Activated effector memory CD4-positive, alpha-beta T cell treated with Interleukin-2 at 50 U/mL for 16 hours (primary cell): Measurements from ENCODE around the gene MAPK8IP3.

ENCODE experiments used
- DNase-seq: peaks from one replicate; pipeline ENCODE4 v3.0.0-alpha.2; 2020

MAPK8IP3 gene

GRCh38 chr16:1764971-1765370, 59.0 kb downstream of the MAPK8IP3 start:
- DNase-seq, result no peak

GRCh38 chr16:1765826-1766225, 59.8 kb downstream of the MAPK8IP3 start:
- no peak for DNase-seq

DNA sequence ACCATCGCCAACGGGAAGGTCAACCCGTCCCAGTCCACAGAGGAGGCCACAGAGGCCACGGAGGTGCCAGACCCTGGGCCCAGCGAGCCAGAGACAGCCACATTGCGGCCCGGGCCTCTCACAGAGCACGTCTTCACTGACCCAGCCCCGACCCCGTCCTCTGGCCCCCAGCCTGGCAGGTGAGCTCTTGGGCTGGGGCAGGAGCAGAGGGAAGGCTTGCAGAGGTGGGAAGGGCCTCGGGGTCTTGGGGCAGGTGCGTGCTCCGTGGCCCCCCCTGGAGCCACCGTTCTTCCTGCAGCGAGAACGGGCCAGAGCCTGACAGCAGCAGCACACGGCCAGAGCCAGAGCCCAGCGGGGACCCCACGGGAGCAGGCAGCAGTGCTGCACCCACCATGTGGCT, 60.2 kb downstream of the MAPK8IP3 start:
- no peak for DNase-seq

DNA sequence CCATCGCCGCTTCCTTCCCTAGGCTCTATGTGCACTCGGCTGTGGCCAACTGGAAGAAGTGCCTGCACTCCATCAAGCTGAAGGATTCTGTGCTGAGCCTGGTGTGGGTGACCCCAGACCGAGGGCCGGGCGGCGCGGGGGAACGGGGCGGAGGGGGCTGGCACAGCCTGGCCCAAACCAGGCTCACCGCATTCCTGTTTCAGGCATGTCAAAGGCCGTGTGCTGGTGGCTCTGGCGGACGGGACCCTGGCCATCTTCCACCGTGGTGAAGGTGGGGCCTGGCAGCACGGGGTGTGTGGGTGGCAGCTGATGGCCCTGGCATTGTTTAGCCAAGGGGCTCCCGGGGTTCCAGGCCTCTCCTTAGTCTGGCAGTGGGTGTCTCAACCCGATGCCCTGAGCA, 60.7 kb downstream of the MAPK8IP3 start:
- no peak for DNase-seq

DNA sequence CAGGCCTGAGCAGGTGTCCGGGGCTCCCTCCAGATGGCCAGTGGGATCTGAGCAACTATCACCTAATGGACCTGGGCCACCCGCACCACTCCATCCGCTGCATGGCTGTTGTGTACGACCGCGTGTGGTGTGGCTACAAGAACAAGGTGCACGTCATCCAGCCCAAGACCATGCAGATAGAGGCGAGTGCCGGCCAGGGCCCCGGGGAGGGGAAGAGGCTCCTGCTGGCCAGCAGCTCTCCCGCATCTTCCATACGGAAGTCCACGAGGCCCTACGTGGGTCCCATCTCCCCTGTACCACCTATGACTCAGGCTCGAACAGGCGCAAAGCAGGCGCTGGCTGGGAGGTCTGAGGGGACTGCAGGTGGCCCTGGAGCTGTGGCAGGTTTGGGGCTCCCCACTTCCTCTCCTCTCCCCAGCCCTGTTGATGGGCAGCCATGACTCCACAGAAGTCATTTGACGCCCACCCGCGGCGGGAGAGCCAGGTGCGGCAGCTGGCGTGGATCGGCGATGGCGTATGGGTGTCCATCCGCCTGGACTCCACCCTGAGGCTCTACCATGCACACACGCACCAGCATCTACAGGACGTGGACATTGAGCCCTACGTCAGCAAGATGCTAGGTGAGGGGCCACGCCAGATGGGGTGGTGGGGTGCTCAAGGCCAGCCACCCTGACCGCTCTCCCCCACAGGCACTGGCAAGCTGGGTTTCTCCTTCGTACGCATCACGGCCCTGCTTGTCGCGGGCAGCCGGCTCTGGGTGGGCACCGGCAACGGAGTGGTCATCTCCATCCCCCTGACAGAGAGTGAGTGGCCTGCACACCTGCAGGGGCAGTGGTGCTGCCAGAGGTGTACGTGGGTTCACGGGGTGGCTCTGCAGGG, 61.4 kb downstream of the MAPK8IP3 start:
- DNase-seq, result no peak

DNA sequence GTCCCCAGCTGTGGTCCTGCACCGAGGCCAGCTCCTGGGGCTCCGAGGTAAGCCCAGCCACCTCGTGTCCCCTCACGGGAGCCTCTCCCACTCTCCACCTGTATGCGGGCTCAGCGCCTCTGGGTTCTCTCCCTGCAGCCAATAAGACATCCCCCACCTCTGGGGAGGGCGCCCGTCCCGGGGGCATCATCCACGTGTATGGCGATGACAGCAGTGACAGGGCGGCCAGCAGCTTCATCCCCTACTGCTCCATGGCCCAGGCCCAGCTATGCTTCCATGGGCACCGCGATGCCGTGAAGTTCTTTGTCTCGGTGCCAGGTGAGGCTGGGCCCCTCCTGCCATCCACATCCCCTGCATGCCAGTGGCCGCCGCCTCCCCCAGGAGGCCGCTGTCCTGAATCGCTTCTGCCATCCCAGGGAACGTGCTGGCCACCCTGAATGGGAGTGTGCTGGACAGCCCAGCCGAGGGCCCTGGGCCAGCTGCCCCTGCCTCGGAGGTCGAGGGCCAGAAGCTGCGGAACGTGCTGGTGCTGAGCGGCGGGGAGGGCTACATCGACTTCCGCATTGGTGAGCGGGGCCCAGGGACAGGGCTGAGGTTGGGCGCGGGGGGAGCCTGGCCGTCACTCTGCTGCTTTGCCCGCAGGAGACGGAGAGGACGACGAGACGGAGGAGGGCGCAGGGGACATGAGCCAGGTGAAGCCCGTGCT, 62.2 kb downstream of the MAPK8IP3 start:
- no peak for DNase-seq

GRCh38 chr16:1768767-1769401, 62.9 kb downstream of the MAPK8IP3 start:
- DNase-seq, result no peak

DNA sequence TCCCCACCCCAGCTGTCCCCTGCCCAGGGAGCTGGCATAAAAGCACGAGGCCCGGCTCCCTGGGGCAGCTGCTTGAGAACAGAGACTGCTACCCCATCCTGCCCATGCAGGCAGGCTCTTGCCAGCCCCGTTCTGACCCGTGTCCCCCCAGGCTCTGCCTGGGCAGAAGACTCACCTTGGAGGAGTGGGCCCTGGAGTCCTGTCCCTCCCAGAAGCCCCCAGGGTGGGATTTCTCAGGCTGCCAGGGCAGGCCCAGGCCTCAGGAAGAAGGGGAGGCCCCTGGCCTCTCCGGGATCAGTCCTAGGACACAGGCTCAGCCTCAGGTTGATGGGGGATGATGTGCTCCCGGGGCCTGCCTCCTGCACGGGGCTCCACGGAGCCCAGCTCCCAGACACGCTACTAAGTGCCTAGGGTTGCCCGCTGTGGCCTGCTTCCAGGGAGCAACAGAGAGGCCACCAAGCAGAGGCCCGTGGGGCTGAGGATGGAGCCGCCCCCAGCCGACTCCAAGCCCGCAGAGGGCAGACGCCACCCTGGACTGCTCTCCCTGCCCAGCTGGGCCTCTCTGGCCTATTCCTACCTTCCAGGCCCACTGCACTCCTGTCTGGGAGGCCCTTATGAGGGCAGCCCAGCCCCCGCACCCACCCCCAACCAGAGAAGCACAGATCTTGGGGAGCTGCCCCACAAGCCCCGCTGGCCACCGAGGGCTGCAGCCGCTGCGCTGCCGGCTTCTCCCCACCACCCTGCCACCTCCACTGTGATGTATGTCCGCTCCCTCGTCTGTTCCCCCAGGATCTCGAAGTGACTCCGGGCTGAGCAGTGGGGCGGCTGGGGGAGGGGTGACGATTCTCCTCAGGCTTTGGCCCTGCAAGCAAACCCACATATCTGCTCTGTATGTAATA, 63.7 kb downstream of the MAPK8IP3 start:
- no peak for DNase-seq

- DNase-seq, result peak; percentile 37
Observed at GRCh38 chr16:1770328-1771187, 64.6 kb downstream of the MAPK8IP3 start.

DNA sequence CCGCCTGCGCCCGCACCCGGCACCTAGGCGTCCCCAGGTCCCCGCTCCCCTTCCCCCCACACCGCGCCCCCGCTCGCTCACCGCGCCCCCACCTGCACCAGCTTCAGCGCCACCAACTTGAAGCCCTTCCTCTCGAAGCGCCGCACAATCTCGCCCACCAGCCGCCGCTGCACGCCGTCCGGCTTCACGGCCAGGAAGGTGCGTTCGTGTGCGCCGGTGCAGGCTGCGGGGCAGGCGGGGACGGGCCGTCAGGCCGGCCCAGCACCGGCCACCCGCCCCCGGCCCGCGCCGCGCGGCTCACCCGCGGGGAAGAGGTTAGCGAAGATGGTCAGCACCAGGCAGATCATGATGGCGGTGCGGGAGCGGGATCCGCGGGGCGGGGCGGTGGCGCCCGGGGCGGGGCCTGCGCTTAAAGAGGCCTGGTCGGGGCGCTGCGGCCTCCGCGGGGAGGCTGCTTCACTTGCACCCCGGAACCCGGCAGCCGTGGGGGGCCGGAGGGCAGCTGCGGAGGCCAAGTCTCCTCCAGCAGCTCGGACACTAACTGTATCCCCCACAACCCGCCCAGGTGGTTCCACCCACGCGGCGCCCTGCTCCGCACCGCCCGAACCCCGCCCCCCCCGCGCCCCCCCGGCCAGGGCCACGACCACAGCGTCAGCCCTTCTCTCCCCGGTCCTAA, 65.3 kb downstream of the MAPK8IP3 start, which contains the start of gene NME3:
Gene NME3, minus strand, starts transcription at position 356 of the 676 bp plus-strand sequence. Its CDS starts 9 bp downstream, at position 347.
- DNase-seq, result peak; percentile 73

DNA sequence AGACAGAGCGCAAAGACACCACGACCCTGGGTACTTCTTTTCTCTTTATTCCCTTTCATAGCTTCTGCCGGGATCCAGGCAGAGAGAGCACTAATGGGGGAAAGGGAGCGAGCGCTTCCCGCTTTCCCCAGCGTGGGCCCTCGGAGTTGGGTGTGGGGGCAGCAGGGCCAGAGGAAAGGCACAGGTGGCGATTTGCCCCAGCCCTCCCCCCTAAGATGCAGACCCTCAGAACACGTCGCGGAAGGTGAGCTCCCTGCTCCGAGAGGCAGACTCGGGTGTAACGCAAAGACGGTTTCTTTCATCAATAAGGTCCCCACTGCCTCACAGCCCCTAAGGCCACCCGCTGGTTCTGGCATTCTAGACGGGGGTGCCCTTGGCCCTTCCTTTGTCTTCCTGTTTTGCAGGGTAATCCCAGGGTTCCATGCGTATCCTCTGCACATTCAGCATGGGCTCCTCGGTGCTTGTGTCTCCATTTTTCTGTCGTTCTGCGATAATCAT, 65.9 kb downstream of the MAPK8IP3 start:
- DNase-seq, result no peak

GRCh38 chr16:1772362-1772907, 66.4 kb downstream of the MAPK8IP3 start, which contains the start of gene EME2:
TSS of gene EME2 (plus strand) at chr16:1772810. CDS start at chr16:1773228, 418 bp downstream.
- peak; percentile 36 for DNase-seq

DNA sequence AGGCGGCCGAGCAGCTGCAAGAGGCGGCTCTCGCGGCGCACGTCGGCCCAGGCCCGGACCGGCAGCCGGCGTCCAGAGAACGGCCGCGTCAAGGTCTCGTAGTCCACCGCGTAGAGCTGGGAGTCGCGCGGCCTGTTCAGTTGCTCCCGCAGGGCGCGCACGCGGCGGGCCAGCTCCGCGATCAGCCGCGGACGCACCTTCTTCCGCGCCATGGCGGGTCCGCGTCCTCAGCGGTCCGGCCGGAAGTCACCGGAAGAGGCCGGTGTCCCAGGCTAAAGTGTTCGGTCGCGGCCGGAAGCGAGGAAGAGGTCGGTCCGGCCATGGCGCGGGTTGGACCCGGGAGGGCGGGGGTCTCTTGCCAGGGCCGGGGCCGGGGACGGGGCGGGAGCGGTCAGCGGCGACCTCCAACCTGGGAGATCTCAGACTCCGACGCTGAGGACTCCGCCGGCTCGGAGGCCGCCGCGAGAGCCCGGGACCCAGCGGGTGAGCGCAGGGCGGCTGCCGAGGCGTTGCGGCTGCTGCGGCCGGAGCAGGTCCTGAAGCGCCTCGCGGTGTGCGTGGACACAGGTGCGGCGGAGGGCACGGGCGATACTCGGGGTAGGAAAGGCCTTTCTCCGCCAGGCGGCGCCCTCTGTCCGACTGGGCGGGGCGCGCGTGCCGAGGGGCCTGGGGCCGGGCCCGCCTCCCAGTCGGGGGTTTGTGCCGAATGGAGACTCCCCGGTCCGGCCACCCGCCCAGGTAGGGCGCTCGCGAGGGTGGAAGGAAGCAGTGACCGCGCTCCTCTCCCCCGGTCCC, 67.1 kb downstream of the MAPK8IP3 start, which contains the start of gene MRPS34:
Gene MRPS34, minus strand, starts transcription at position 227 of the 795 bp plus-strand sequence. Its CDS starts 15 bp downstream, at position 212.
- peak; percentile 75 for DNase-seq

GRCh38 chr16:1773703-1774447, 67.9 kb downstream of the MAPK8IP3 start:
- DNase-seq, result peak; percentile 19

DNA sequence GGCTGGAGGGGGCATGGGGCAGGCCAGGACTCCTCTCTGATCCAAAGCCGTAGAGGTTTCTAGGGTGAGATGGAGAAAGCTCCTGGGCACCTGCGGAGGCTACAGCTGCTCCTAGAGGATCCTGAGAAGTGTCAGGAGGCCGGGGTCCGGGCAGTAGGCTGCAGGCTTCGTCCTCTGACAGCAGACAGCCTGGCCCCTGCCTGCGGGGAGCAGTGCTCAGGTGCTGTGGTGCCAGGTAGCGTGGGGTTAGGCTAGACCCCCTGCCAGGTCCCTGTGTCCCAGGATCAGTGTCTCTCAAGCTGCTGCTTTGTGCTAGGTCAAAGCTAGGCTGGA, 68.4 kb downstream of the MAPK8IP3 start:
- no peak for DNase-seq

GRCh38 chr16:1775006-1775845, 69.2 kb downstream of the MAPK8IP3 start:
- no peak for DNase-seq

- no peak for DNase-seq
Observed at GRCh38 chr16:1775846-1776671, 70.1 kb downstream of the MAPK8IP3 start.
